Ectodermal cell (in vitro differentiated cells): Measurements from ENCODE around the gene NXPH2. TPM values are rescaled to one million over a fixed set of nuclear protein-coding genes. Genes with fewer than 3 reads are reported as not detected.

ENCODE experiments used
- H3K27ac ChIP-seq: 2 replicates; pipeline ENCODE4 v1.7.0; 2013; ENCODE audit warnings: mild to moderate bottlenecking, low read depth, low read length; ENCODE audit not compliant: insufficient read depth, poor library complexity, severe bottlenecking
- H3K27me3 ChIP-seq: 2 replicates; pipeline ENCODE4 v1.7.0; 2013; ENCODE audit warnings: mild to moderate bottlenecking, low read length; ENCODE audit not compliant: insufficient read depth, control insufficient read depth, poor library complexity, severe bottlenecking
- H3K36me3 ChIP-seq: one replicate; pipeline ENCODE4 v1.7.0; 2013; ENCODE audit warnings: low read length; ENCODE audit not compliant: control insufficient read depth, insufficient read depth
- H3K4me1 ChIP-seq: one replicate; pipeline ENCODE4 v1.7.0; 2013; ENCODE audit warnings: low read length; ENCODE audit not compliant: control insufficient read depth, insufficient read depth
- H3K4me3 ChIP-seq: 2 replicates; pipeline ENCODE4 v1.7.0; 2013; ENCODE audit warnings: low read depth, low read length, control low read depth; ENCODE audit not compliant: insufficient read depth
- H3K9me3 ChIP-seq: 2 replicates; pipeline ENCODE4 v1.7.0; 2013; ENCODE audit warnings: mild to moderate bottlenecking, low read length, moderate library complexity; ENCODE audit not compliant: control insufficient read depth
- WGBS, 2 experiments: methylation state at CpG; one replicate each; pipeline ENCODE4 v1.1.7; 2013; ENCODE audit warnings: missing lambda C conversion rate in 2 of 2; 5-methylcytosine and 5-hydroxymethylcytosine counted together
- polyA plus RNA-seq, 4 experiments: library from polyadenylated mRNA; stranded (reverse); fragments of 50-300 nt; gene quantifications; one replicate each; pipeline ENCODE4 v1.2.3, GENCODE V29; 2013

Gene NXPH2
- polyA plus RNA-seq (2013, experiment 1 of 4) = 6.2 TPM
- 4.3 TPM for polyA plus RNA-seq (2013, experiment 2 of 4)
- 4.5 TPM for polyA plus RNA-seq (2013, experiment 3 of 4)
- polyA plus RNA-seq (2013, experiment 4 of 4) = 4.2 TPM

DNA sequence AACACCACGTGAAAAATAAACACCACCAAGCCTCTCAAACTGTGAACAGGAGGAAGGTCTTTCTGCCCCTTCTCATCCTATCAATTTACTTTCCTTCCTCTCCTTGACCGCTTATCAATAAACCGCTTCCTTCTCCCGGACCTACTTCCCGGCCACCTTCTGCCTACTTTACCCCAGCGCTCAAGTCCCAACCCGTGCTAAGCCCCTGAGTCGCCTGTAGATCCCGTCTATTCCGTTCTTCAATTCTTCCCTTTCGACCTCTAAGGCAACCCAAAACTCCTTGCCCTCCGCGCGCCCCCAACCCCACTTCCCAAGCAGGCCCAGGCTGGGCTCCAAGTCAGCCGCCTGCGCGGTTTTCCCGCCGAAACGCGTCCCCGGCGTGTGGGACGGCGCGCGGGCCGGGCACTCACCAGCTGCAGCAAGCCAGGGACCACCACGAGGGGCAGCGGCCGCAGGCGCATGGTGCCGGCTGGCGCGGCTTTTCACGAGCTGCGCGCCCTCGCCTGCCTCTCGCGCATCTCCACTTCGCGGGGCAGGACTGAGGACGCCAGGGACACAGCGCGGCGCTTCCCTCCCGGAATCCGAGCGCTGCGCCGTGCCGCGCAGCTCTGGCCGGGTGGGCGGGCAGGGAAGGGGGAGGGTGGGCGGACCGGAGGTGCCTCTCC, at the start of gene NXPH2:
NXPH2 (minus strand) TSS at position 610 of the 665 bp plus-strand sequence; CDS start at position 461, 149 bp downstream.
- Histone ChIP-seq H3K27ac (no peak within 1 kb of the TSS), H3K36me3 (no peaks in the 10 kb centered on the region), H3K27me3 (peaks cover 51% of the 10 kb centered on the region), H3K4me1 (peaks cover 11% of the 10 kb centered on the region), H3K9me3 (no peaks in the 10 kb centered on the region), H3K4me3 (peak within 1 kb of the TSS; percentile 30)
- 0 to 1% methylated on average over 58 of the region's 58 CpGs for WGBS, 2 experiments

DNA sequence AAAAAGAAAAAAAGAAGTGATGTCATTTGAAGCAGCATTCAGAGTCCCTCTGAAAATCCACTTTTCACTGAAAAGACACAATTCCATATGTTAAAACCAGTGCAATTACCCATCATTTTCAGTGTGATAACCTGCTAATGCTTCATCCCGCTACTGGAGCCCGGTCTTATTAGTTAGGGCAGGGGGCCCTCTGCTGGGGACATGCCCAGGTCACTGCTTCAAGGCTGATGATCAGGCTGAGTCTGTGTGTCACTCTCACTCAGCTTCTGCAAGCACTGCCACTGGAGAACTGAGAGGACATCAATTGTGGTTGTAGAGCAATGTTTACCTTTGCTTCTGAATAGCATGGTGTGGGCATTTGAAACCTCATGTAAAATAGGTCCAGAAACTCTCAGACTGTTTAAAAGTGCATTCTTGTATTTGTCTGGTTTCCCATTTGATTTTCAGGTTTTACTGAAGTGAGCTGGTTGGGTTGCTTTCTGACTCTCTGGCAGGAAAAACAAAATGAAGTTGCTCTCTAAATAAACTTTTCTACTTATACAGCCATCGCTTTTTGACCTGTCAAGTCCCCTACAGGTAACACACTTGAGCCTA, 49.2 kb upstream of the NXPH2 start:
- 29 to 31% methylated on average over 3 of the region's 3 CpGs for WGBS, 2 experiments
- H3K27me3 ChIP-seq = no peaks in the 10 kb centered on the region
- H3K4me3 ChIP-seq = no peak overlapping the region
- H3K27ac ChIP-seq = no peak overlapping the region
- no peaks in the 10 kb centered on the region for H3K4me1 ChIP-seq
- no peaks in the 10 kb centered on the region for H3K9me3 ChIP-seq
- no peaks in the 10 kb centered on the region for H3K36me3 ChIP-seq

DNA sequence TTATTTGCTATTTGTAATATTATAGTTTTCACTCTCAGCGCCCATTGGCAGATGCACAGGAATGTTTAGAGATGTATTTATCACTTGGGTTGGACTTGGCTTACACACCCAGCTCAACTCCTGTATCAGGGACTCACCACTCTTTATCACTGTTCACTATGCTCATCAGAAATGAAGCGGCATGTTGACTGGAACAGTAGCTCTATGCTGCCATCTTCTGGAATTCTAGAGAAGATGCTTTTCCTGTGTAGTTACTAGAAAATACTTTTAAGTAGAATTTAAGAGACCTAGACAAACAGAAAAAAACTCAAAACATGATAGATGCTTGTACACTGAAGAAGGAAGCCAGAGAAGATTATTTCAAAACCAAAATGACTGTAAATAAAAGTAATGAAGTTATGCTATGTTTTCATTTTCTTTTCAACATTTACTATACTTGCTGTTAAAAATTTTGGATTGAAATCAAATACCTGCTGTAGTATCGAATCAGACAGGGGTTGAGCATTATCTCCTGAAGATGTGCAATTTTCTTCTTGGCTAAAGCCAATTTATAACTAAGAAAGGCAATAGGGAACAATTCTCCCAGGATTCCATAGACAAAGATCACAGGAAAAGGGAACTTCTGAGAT, 47.4 kb upstream of the NXPH2 start:
- H3K4me3 ChIP-seq = no peak overlapping the region
- H3K27ac ChIP-seq = no peak overlapping the region
- 40% methylated on average over 3 of the region's 3 CpGs; no CpG with 5 or more reads in 1 of the 2 experiments for WGBS, 2 experiments

DNA sequence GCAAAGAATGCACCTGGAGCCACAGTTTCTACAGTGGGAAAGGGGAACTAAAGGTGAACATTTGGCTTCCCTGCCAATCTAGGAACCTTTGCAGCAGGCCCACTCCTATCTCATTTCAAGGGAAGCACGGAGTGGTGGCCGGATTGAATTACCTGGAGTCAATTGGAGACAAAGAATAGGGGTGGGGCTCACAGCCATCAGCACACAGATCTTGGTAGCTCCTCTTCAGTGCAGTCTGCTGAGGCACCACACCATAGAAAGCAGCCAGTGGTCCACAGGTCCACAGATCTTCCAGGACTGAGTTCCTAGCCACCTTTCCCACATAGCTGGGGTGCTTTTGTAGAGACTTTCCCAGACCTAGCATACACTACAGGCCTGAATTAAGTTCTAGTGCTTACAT, 43.5 kb upstream of the NXPH2 start:
- H3K27ac ChIP-seq = no peak overlapping the region
- H3K4me3 ChIP-seq = no peak overlapping the region
- no peaks in the 10 kb centered on the region for H3K36me3 ChIP-seq
- H3K4me1 ChIP-seq = no peaks in the 10 kb centered on the region
- 49 to 62% methylated on average over 2 of the region's 2 CpGs for WGBS, 2 experiments
- H3K27me3 ChIP-seq = no peaks in the 10 kb centered on the region
- H3K9me3 ChIP-seq = no peaks in the 10 kb centered on the region

More for the DNA sequence above, 47.4 kb upstream of the NXPH2 start:
- Histone ChIP-seq H3K4me1 (no peaks in the 10 kb centered on the region), H3K36me3 (no peaks in the 10 kb centered on the region), H3K27me3 (no peaks in the 10 kb centered on the region), H3K9me3 (no peaks in the 10 kb centered on the region)

DNA sequence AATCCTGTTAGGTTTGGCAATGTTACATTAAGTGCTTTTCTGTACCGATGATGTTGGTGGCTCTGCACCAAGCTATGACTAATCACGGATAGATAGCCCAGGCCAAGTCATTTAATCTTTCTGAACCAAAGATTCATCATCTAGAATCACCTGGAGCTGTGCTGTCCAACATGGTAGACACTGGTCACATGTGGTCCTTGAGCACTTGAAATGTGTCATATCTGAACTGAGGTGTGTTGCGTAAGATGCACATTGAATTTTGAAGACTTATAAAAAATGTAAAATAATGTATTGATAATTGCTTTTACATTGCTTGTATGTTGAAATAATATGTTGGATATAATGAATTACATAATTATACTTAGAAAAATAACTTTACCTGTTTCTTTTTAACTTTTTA, 39.8 kb upstream of the NXPH2 start:
- H3K4me1 ChIP-seq = no peaks in the 10 kb centered on the region
- H3K27ac ChIP-seq = no peak overlapping the region
- H3K9me3 ChIP-seq = no peaks in the 10 kb centered on the region
- 95 to 96% methylated on average over 3 of the region's 3 CpGs for WGBS, 2 experiments
- H3K4me3 ChIP-seq = no peak overlapping the region
- H3K27me3 ChIP-seq = no peaks in the 10 kb centered on the region
- no peaks in the 10 kb centered on the region for H3K36me3 ChIP-seq

DNA sequence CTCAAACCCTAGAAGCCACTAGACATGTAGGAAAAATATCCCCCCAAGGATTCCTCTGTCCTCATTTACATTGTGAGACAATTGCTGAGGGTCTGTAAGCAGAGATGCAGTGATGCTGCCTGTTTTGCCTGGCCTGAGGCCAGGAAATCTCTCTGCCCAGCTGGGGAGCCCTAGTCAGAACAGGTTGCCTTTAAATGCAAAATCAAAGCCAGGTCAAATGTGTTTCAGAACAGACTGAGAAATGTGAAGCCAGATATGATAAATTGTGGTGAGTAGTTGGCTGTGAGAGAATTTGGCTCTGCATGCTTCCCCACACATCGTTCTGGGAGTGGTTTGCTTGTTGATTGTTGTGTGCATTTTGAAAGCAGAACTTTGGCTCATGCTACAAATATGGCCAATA, 38.4 kb upstream of the NXPH2 start:
- no peak overlapping the region for H3K4me3 ChIP-seq
- H3K27me3 ChIP-seq = no peaks in the 10 kb centered on the region
- H3K9me3 ChIP-seq = no peaks in the 10 kb centered on the region
- H3K4me1 ChIP-seq = no peaks in the 10 kb centered on the region
- H3K27ac ChIP-seq = no peak overlapping the region
- 0 to 72% methylated on average over 1 of the region's 1 CpG for WGBS, 2 experiments
- H3K36me3 ChIP-seq = no peaks in the 10 kb centered on the region

DNA sequence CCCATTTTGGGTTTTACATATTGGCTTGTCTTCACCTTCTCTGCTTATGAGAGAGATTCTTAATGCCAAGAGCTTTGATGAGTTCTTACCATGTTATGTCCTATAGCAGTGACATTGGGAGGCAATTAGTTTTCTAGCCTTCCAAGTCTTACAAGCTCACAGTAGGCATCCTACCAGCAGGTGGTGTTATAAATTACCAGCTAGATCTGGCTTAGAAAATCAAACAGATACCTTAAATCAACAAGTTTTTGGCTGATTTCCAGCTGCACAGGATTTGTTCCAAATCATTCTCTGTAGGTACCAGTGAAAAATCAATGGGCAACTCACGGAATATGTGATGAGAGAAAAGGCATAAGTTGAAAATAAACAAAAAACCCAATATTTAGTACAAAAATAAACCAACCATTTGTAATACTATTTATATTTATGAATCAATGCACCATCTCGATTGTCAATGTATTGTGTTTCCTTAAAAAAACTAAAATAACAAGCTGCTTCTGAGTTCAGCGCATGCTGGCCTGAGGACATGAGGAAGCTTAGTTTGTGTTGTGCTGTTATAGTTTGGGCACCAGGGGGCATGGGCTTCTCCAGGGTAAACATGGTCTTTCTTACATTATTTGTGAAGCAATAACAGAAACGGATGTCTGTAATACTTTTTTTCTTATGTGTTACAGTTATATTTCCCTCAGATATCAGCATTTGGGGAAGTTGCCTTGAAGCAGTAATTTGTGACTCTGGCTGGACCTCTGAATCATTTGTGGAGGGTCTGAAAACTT, 34.1 kb upstream of the NXPH2 start:
- Histone ChIP-seq H3K27ac (no peak overlapping the region), H3K27me3 (no peaks in the 10 kb centered on the region), H3K36me3 (no peaks in the 10 kb centered on the region), H3K4me3 (no peak overlapping the region), H3K4me1 (no peaks in the 10 kb centered on the region), H3K9me3 (no peaks in the 10 kb centered on the region)
- 79 to 91% methylated on average over 1 to 3 of the region's 4 CpGs for WGBS, 2 experiments

DNA sequence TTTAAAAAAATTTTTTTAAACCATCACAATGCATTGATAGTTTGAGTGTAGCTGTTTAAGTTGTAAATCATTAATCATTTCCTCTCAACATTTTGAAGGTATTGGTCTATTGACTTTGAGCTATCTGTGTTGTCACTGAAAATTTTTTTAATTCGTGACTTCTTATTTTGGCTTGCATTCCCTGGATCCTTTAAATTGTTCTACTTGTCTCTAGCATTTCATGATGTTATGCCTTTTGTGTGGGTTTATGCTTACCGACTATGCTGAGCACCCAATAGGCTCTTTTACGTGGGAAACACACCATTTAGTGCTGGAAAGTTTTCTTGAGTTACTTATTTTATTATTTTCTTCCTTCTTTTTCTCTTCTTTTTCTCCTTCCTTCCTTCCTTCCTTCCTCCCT, 31.2 kb upstream of the NXPH2 start:
- Histone ChIP-seq H3K9me3 (no peaks in the 10 kb centered on the region), H3K36me3 (no peaks in the 10 kb centered on the region), H3K4me1 (no peaks in the 10 kb centered on the region), H3K27ac (no peak overlapping the region), H3K4me3 (no peak overlapping the region), H3K27me3 (no peaks in the 10 kb centered on the region)
- WGBS, 2 experiments = 88% methylated on average over 3 of the region's 3 CpGs

DNA sequence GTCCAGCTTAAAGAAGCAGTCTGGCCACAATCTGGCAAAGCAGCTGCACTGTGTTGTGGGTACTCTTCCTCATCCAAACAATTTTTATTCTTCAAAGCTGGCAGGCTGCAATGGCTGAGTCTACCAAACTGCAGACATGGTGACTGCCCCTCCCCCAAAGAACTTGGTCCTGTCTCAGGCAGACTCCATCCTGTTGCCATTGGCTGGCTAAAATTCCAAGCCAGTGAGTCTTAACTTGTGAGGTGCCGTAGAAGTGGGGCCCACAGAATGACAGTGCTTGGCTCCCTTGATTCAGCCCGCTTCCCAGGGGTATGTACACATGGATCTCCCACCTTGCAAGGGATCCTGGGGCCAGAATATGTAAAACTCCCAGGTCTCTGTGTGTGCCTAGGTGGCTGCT, 14.5 kb upstream of the NXPH2 start:
- Histone ChIP-seq H3K4me3 (no peak overlapping the region), H3K9me3 (no peaks in the 10 kb centered on the region), H3K4me1 (no peaks in the 10 kb centered on the region), H3K36me3 (no peaks in the 10 kb centered on the region), H3K27ac (no peak overlapping the region), H3K27me3 (no peaks in the 10 kb centered on the region)
- WGBS, 2 experiments = 90 to 94% methylated on average over 2 of the region's 2 CpGs
